NCI-H446 (cell line): Measurements from ENCODE around the gene SUCLG1.

Experiments
- DNase-seq, 2 experiments: peaks; one replicate each; lab custom pipeline; 2025; lab: John Stamatoyannopoulos, UW

The SUCLG1 gene

DNA sequence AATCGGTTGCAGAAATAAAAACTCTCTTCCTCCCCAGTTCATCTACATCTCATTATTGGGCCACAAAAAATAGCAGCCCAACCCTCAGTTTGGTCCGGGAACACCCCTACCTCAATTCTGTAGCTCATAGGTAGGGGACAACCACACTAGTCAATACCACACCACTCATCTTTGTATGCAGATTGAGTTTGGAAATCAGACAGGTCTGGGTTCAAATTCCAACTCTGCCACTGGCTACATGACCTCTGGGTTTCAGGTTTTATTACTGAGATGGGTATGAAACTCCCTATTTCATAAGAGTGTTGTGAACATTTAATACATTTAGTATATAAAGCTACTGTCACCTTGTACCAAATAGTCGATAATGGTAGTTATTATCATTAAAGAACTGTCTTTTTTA is 2.2 kb upstream of the SUCLG1 start:
- no peak for DNase-seq

DNA sequence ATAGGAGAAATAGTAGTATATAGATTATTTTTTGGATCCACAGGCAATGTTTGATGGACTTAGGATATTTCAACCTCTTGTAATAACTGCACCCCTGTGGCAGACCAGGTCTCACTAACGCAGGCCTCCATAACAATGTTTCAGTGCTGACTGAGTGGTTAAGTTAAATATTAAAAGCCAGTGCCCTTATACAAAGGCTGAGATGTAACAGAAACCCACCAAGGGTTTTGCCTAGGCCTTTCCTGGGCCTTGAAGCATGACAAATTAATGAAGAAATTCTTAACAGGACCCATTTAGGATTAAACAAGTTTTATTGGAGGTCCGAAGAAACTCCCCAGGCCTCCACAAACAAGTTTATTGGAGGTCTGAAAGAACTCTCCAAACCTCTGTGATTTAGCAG is 1.6 kb upstream of the SUCLG1 start:
- DNase-seq: no peak

DNA sequence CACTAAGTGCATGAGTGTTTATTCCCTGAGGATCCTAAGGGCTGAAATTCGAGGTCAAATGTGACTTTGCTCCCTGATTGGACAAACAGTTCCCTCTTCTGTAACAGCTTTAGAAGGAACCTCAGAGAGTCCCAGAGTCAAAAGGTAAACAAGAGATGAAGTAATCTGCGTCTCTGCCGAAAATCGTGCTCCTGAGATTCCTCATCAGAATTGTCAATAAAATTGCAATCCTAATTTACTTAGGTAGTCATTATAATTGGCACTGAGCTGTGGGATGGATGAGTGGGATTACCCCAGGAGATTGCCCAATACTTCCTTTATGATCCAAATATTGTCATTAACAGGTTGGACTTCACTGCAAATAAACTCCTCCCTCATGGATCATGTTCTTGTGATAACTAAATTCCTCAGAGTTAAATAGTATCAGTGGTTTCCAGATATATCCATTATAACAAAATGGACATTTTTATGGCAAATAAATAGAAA is 907 bp upstream of the SUCLG1 start:
- no peak for DNase-seq

DNA sequence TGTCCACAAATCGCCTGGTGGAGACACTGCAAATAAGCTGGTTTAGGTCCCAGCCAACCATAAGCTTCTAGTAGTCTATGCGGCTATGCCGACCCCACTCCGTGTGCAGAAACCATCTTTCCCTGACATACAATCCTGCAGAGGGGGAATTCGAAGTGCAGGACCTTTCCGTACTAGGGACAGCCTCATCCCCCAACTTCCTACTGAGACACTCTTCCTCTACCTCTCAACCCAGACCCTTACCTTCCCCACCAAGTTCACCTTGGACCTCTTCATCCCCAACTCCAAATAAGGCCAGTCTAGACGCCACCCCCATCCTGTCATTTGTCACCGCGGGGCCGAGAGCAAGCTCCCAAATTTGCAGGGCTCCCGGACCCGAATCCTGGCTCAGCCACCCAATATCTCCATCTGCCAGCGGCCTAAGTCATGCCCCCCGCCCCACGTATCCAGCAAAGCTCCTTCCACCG is 496 bp downstream of the SUCLG1 start:
- DNase-seq: no peak

DNA sequence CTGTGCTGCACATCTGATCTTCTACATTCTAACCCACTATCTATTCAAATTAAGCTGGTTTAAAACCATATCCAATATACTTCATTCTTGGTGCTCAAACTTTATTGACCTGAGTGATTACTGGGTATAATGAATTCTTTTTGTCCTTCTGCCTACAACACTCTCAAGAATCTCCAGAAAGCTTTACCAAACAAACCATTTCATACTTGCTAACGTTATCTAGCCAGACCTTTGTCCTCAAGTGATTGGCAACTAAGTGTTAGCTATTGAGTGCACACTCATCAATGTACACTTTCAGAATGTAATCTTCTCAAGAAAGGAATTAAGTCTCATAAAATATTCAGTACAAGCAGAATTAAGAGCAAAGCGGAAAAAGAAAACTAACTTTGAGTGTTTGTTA is 1.4 kb downstream of the SUCLG1 start:
- DNase-seq: no peak

DNA sequence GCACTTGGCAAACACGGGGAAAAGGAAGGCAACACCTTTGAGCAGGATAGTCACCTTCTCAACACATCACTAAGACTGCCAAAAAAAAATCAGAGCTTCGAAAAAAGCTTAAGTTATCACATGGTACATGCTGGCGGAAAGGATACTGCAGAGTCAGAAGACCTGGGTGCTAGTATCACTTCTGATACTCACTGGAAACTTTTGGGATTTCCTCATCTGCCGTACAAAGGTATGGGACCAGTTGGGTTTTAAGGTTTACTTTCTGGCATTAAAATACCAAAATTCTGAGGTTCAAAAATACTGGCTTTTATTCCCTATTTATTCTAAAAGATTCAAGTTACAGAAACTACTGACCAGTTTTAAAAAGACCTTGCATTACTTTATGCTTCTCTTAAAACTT is 2.9 kb downstream of the SUCLG1 start:
- DNase-seq: no peak

DNA sequence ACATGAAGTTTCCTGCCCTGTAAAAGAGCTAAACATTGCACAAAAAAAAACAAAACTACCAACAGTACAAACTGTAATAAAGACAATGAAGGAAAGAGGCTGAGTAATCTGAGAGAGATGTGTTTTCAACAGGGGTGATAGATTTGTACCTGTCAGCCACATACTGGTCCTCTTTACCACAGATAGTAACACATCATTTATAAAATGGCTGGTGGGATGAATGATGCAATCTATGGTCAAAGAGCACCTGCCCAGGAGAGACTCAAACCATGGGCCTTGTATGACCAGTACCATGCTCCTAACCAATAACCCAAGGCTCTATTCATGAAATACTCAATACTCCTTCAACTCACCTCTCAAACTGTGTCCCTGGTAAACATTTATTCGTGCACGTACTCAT is 4.5 kb downstream of the SUCLG1 start:
- no peak for DNase-seq

DNA sequence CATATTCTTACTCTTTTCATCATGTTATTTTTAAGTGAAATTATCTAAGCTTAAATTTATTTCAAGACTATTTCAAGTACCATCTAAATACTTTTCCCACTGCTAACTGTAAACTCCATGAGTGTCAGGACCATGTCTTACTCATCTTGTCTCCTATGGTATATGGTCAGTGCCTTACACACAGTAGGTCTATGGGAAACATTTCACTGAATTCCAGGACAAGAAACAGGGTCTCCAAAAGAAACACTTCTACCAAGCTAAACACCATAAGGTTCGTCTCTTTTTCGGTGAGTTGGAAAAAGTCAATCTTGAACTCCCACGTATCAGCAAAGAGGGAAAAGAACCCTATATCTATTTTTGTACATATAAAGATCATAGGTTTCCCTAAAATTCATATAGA is 6.5 kb downstream of the SUCLG1 start:
- no peak for DNase-seq

DNA sequence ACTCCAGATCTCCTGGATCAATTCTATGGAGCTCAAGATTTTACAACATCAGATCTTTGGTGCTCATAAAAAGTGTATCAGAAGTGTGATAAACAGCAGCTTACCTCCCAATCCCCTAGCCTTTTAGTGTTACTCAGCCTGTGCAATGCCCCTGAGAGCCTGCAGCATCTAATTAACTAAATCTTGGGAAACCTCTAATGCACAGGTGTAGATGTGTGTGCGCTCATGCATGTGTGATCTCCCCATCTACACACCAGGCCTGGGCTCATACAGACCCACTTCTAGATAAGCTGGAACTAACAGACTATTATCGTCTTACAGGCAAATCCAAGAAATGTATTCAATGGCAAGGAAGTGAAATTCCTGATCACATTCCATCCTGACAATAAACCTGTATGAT is 7.5 kb downstream of the SUCLG1 start:
- no peak for DNase-seq

DNA sequence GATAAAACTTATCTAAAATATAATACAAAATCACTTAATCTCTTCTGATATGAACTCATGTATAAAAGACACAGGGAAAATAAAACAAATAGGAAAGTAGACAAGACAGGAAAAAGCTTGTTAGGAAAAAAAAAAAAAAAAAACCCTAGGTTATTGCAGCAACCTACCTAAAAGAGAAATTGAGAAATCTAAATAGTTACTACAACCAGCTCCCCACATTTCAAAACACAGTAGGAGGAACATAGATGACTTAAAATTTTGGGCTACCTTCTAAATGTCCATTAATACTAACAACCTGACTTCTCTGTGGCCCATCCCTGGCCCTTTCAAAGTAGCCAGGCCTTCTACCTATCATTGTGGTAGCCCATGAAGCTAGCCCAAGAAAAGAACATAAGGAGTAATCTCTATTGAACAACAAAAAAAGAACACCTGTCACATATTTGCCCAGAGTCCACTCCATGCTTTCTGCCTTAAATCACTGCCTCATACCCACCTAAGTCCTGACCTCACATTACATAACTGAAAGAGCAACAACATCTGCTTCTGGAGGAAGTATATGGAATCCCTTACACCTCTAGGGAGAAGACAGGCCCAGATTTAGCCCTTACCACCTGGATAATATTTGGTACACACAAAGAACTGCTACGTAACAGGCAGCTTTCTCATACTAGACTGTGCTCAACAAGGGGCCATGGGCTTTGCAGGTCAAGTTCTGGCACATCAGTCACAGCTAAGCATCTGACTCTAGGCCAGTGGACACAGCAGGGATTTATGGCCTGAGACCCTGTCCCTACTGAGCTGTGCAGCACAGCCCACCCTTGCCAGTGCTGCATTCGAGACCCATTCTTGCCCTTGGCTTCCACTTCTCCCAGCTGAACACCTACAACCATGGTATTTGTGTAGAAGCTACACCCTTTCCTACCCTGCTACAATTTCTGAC is 8.5 kb downstream of the SUCLG1 start:
- DNase-seq: no peak

DNA sequence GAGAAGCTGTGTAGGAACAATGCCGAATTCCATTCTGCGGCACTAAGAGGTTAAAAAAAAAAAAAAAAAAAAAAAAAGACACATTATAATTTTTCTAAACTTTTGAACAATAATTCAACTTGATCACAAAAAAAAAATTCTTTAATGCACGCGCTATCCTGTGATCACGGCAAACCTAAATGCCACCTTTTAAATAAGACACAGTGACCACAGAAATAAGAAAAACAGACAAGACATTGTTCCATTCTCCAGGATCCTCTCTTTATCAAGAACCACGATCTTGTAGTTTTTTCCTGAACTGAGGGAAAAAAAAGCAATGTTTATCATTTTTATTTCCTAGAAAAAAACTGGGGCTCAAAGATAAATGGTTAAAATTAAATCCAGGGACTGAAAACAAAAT is 9.4 kb downstream of the SUCLG1 start:
- DNase-seq: no peak

DNA sequence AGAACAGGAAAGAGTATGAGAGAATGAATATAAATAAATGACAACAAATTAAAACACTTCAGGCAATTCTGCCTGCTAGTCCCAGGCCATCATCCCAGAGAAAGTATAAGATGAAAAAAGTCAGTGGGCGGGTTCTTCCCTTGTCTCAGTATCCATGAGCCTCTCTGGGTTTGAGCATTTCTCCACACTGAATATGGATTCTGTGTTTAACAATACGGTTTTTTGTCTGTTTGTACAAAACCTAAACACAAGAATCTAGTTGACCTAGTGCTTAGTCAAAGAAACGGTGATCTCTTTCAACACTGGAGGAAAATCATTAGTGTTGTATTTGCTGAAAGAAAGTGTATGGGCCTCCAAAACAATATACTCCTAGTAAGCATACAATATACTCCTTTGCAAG is 10.0 kb downstream of the SUCLG1 start:
- DNase-seq: no peak

DNA sequence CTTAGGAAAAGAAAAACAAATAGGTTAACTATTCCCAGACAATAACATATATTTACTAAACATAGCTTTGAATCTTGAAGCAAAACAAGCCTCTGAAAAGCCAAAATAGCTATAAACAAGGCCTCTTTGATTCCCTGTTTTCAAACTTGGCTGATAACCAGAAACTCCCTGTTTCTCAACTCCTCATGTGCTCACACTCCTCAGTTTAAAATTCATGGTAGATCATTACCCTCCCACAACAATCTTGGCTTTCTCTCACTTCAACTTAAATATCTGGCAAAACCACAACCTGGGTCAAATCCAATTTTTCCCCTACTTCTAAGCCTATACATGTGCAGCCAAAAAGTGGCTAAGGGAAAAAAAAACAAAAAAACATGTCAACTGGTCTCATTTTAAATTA is 15.6 kb downstream of the SUCLG1 start:
- DNase-seq: peak in 1 of 2 experiments; percentile 16

DNA sequence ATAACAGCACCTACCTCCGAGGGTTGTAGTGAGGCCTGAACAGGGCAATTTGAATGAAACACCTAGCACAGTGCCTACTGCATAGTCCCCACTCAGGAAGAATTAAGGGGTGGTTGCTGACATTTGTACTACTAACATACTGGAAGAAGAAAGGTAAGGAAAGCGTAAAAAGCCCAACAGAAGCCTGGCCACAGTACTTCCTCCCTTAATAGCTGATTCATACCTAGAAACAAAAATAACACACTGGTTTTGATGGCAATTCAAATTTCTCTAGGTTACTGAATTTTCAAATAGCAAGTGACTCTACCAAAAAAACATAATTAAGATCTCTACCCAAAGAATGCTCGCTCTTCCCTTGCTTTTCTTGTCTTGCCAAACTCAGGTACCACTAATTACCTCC is 16.2 kb downstream of the SUCLG1 start:
- no peak for DNase-seq

DNA sequence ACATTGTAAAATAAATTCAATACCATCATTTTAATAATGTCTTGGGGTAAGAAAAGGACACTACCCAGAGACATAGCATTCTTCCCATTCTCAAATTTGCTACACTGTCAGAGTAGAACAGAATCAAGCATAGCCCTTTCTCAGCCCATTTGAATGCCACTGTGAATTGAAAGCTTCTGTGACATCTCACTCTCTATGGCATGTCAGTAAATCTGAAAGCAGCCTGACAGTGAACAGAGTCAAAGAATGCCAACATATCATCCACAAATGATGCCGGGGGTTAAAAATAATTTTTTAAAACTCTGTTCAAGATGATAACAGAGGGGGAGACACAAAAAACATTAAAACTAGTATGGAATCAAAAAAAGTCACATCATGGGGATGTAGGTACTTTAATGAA is 17.6 kb downstream of the SUCLG1 start:
- DNase-seq: no peak

DNA sequence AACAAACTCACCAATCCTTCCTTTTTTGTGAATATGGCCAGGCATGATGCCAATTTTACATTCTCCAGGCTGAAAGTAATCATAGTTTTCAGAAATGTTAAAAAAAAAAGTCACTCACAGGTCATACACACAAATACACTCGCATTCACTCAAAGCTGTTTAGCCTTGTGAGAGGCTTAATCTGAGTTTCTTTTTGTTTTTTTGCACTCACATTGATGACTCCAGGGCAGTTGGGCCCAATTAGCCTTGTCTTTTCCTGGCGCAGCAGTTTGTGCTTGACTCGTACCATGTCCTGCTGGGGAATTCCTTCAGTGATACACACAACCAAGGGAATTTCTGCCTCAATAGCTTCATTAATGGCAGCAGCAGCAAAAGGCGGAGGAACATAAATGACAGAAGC is 18.0 kb downstream of the SUCLG1 start:
- DNase-seq: no peak

DNA sequence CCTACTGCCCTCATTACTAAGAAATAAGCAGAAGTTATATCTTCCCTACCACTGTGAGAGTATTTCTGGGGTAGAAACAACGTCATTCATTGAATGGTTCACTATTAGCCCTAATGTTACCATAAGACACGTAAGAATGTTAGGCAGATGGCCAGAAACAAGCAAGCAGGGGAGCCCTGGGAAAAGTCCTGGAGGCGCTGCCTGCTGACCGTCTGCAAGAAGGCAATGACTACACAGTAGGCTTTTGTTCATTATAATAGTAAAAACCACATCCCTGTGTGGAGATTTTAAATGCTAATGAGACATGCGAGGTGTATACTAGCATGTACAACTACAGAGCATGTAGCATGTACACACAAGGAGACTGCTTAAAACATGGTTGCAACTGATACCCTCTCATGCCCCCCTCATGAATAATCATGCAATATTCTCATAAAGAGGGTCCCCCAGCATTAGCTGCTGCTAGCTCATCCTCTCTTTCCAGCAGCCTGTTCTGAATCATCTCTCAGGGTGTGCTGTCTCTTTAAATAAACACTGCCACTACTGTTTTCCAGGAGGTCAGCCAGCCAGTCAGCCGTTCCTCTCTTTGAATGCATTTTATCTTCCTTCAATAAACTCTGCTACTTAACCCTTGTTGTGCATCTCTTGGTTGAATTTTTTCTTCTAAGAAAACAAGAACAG is 23.6 kb downstream of the SUCLG1 start:
- DNase-seq: no peak

DNA sequence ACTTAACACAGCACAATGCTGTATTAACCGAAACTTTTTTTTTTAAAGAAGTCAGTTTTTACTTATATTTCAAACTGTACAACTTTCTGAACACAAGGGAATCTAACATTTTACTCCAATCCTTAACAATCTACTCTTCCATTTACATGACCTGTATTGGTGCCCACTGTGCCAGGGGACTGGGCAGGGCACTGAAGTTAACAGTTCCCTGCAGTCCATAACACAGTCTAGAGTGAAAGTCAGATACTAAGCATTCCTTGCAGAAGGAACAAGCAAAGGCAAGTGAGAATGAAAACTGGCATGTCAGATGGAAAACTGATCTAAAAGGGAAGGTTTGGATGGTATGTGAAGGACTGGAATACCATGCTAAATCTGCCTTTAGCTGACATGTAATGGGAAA is 29.8 kb downstream of the SUCLG1 start:
- DNase-seq: no peak

DNA sequence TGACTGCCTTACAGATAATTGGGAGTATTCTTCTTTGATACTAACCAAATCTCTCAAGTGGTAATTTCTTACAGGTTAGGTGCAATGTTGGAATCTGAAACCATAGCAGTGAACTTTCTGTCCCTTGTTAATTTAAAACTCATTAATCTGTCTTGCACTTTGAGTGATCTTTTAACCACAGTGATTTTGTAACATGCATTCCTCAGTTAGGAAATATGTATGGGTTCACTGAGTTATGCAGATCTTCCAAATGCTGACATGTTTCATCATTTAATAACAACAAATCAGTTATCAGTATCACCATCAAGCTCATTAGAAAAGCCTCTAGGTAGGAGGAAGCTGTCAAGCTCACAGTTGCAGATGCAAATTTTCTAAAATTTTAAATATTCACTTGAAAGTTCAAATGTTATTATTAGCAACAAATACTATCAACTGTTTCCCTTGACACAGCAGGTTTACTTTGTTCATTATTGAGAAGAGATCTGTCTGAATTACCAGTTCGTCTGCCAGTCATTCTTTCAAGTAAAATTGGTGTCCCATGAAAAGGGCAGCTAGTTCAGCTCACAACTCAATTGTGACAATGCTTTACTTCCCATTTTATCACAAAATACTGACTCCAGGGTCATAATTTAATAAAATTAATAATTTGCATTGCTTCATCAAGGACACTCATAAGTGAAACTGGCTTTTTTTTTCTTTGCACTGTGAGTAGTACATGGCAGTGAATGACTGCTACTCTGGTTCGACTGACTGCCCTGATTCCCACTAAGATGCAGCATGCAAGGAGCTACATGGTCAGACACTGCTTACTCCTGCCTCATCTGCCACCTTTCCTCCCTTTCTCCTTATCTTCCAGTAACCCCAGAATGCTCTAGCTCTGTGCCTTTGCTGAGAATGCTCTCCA is 31.6 kb downstream of the SUCLG1 start:
- no peak for DNase-seq

DNA sequence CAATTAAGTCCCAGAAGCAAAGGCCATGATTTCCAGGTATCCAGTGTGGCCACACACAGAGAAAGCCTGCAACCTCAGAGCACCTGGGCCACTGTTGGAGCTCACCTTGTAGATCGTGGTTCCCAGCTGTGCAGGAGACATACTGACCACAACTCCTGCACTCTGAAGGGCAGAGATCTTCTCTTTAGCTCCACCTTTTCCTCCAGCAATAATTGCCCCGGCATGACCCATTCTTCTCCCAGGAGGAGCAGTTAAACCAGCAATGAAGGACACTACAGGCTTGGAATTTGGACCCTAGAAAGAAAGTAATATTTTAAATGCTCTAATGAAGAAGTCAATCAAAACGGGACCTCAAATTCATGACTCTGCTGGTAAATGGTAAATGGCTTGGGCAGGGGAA is 33.8 kb downstream of the SUCLG1 start:
- DNase-seq: no peak

DNA sequence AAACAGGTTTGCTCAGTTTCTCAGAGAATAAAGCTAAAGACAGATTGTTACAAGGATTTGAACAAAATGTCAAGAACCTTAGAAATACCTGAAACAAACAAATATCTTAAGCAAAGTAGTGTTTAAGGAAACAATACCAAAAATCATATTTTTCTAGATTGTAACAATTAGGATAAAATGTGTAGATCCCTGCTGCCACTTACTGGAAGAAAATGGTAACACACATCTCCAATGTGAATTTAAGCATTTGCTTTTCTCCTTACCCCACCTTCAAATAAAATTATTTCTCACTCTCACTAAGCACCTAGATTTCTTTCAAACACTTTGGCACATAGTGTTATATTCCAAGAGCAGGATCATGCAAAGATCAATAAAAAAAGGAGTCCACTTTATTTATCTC is 34.9 kb downstream of the SUCLG1 start:
- DNase-seq: peak in 1 of 2 experiments; percentile 39

DNA sequence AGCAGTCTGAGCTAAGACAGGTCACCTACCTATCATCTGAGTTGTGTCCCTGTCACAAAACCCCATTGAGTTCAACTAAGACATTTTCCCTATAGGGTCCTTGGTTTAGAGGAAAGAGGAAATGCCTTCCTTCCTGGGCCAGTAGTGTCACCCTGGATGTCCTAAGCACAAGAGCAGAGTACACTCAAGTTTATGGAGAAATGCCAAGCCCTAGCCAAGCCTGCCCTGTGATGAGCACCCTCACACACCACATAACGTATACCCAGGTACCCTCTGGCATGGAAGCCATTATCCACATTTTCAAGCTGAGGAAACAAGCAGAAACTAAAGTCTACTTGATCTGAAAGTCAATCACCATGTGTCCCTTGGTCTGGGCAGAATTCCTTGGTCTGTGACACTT is 37.3 kb downstream of the SUCLG1 start:
- no peak for DNase-seq
